Type B pancreatic cell (in vitro differentiated cells): ENCODE results near the gene CCDC127. TPM values are rescaled to one million over a fixed set of nuclear protein-coding genes. Genes with fewer than 3 reads are reported as not detected.
A peak's percentile ranks its signal among the peaks of the same experiment; 100 is the strongest.

Experiments
- DNase-seq: peaks from one replicate; pipeline ENCODE4 v3.0.0; 2021; ENCODE audit warnings: mixed read lengths; ENCODE audit not compliant: unreplicated experiment; ENCODE audit errors: extremely low spot score
- H3K27ac Mint-ChIP-seq: 2 replicates; pipeline ENCODE4 v1.8.0; 2021; ENCODE audit warnings: mild to moderate bottlenecking, mixed read lengths
- H3K27me3 Mint-ChIP-seq: 2 replicates; pipeline ENCODE4 v1.8.0; 2021; ENCODE audit warnings: mixed read lengths
- H3K36me3 Mint-ChIP-seq: 2 replicates; pipeline ENCODE4 v1.8.0; 2021; ENCODE audit warnings: mixed read lengths
- H3K4me1 Mint-ChIP-seq: one replicate; pipeline ENCODE4 v1.8.0; 2021; ENCODE audit warnings: mixed read lengths; ENCODE audit not compliant: unreplicated experiment
- H3K4me3 Mint-ChIP-seq: 2 replicates; pipeline ENCODE4 v1.8.0; 2021; ENCODE audit warnings: mild to moderate bottlenecking, mixed read lengths
- H3K9me3 Mint-ChIP-seq: 2 replicates; pipeline ENCODE4 v1.8.0; 2021; ENCODE audit warnings: mixed read lengths
- total RNA-seq: library from RNA; stranded (reverse); gene quantifications from 2 replicates; pipeline ENCODE4 v1.2.1, GENCODE V29; 2021; ENCODE audit warnings: low replicate concordance
- TF ChIP-seq, protein P1 (sequence below): fragments of 200-600 bp; sonication (generic); conservative IDR thresholded peaks from 2 replicates; pipeline ENCODE4 v1.5.0; 2021; ENCODE audit warnings: antibody characterized with exemption, mild to moderate bottlenecking

CCDC127 gene
- total RNA-seq, 1 donor from 2014 or later, result 10.8 TPM

DNA sequence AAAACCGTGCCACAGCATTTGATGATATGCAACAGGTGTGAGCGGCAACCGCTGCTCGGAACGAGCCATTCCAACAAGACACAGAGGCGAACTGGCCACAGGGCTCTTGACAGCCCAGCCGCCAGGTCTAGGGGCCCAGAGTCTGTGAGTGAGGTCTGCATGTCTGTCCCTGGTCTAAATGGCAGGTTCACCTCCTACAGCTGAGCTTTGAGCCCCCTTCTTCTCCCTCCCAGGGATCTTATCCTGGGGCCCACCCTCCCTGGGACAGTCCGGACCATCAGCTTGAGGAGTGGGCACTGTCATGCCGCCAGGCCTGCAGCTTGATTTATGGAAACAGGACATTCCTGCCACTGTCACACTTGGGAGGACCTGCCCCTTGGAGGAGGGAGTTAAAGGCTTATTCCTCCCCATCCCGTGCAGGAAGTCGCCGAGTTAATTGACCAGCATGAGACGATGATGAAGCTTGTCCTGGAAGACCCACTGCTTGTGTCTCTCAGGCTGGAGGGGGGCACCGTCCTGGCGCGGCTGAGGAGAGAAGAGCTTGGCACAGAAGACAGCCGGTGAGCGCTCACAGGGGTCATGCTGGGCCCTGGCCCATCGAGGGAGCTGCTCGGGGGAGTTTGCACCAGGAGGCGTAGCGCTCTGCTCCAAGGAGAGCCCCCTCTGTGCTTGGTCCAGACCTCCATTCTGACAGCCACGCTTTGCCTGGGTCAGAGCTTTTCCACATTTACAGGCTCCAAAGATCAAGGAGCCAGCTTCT, 62.1 kb downstream of the CCDC127 start:
- no peak overlapping the region for H3K4me3 Mint-ChIP-seq
- no peak overlapping the region for H3K27ac Mint-ChIP-seq
- TF ChIP-seq, protein P1, sequence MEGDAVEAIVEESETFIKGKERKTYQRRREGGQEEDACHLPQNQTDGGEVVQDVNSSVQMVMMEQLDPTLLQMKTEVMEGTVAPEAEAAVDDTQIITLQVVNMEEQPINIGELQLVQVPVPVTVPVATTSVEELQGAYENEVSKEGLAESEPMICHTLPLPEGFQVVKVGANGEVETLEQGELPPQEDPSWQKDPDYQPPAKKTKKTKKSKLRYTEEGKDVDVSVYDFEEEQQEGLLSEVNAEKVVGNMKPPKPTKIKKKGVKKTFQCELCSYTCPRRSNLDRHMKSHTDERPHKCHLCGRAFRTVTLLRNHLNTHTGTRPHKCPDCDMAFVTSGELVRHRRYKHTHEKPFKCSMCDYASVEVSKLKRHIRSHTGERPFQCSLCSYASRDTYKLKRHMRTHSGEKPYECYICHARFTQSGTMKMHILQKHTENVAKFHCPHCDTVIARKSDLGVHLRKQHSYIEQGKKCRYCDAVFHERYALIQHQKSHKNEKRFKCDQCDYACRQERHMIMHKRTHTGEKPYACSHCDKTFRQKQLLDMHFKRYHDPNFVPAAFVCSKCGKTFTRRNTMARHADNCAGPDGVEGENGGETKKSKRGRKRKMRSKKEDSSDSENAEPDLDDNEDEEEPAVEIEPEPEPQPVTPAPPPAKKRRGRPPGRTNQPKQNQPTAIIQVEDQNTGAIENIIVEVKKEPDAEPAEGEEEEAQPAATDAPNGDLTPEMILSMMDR, result no peak
- H3K4me1 Mint-ChIP-seq, result peaks cover 10% of the 10 kb centered on the region
- peak; percentile 64 for DNase-seq
- no peaks in the 10 kb centered on the region for H3K9me3 Mint-ChIP-seq
- peaks cover 21% of the 10 kb centered on the region for H3K36me3 Mint-ChIP-seq
- no peaks in the 10 kb centered on the region for H3K27me3 Mint-ChIP-seq

DNA sequence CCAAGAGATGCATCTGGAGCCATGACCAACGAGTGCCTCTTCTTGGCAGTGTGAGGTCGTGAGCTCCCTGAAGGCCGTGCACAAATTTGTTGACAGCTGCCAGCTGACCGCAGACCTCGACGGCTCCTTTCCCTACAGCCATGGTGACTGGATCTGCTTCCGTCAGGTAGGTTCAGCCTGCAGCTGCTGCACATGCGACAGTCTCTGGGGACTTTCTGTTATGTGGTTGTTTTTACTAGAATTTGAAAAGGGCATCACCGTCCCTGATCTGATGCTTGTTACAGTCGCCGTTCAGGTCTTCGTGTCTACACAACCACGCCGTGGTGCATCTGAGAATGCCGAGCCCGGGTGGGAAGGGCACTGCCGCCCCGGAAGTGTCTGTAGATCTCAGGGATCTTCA, 63.1 kb downstream of the CCDC127 start:
- Mint-ChIP-seq H3K4me3 (no peak overlapping the region), H3K27ac (no peak overlapping the region), H3K36me3 (peaks cover 27% of the 10 kb centered on the region), H3K4me1 (peaks cover 10% of the 10 kb centered on the region), H3K9me3 (no peaks in the 10 kb centered on the region), H3K27me3 (no peaks in the 10 kb centered on the region)
- TF ChIP-seq, protein P1, result no peak
- peak; percentile 44 for DNase-seq

DNA sequence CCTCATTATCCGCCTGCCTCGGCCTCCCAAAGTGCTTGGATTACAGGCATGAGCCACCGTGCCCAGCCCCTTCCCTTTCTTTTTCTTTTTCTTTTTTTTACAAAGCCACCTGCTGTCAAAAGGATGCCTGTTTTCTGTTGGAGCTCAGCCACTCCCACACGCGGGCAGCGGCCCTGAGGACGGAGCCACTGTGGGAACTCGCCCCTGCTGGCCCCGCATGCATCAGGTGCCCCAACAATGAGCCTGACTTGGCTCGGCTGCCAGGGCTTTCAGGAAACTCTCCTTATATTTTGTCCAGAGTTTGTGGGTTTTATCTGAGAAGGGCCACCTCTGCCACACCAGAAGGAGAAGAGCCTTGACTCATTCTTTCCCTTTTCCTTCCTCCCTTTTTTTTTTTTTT, 63.7 kb downstream of the CCDC127 start:
- no peaks in the 10 kb centered on the region for H3K27me3 Mint-ChIP-seq
- peaks cover 32% of the 10 kb centered on the region for H3K36me3 Mint-ChIP-seq

DNA sequence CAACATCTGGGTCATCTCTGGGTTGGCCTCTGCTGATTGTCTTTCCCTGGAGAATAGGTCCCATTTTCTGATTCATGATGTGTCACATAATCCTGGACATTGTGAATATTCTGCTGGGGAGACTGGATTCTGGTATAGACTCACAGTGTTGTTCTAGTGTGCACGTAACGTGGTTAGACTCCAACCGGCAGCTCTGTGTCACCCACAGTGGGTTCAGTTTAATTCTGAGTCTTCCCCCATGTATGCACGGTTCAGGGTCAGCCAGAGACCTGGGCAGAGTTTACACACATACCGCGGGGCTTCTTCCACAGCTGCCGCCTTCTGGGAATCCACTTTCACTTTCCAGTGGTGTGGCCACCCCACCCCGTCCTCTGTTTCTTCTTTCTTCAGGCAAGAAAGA, 64.7 kb downstream of the CCDC127 start:
- H3K4me3 Mint-ChIP-seq, result no peak overlapping the region
- DNase-seq, result no peak
- no peaks in the 10 kb centered on the region for H3K9me3 Mint-ChIP-seq
- no peaks in the 10 kb centered on the region for H3K27me3 Mint-ChIP-seq
- H3K36me3 Mint-ChIP-seq, result peaks cover 39% of the 10 kb centered on the region
- TF ChIP-seq, protein P1, result no peak
- H3K27ac Mint-ChIP-seq, result no peak overlapping the region
- peaks cover 10% of the 10 kb centered on the region for H3K4me1 Mint-ChIP-seq

More for the DNA sequence above, 63.7 kb downstream of the CCDC127 start:
- H3K4me3 Mint-ChIP-seq, result no peak overlapping the region
- TF ChIP-seq, protein P1, result no peak
- DNase-seq, result peak; percentile 50
- H3K27ac Mint-ChIP-seq, result no peak overlapping the region
- peaks cover 10% of the 10 kb centered on the region for H3K4me1 Mint-ChIP-seq
- no peaks in the 10 kb centered on the region for H3K9me3 Mint-ChIP-seq

DNA sequence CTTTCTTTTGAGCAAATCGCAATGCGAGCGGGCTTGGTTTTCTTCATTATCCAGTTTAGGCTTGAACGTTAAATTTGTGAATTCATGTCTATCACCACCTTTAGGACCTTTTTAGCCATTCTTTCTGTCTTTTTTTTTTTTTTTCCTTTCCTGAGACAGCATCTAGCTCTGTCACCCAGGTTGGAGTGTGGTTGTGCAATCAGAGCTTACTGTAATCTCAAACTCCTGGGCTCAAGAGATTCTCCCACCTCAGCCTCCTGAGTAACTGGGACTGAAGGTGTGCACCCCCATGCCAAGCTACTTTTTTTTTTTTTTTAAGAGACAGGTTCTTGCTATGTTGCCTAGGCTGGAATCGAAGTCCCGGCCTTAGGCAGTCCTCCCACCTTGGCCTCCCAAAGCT, 65.9 kb downstream of the CCDC127 start:
- TF ChIP-seq, protein P1, result no peak
- H3K4me3 Mint-ChIP-seq, result no peak overlapping the region
- peaks cover 10% of the 10 kb centered on the region for H3K4me1 Mint-ChIP-seq
- no peak for DNase-seq
- no peak overlapping the region for H3K27ac Mint-ChIP-seq
- H3K9me3 Mint-ChIP-seq, result peaks cover 9% of the 10 kb centered on the region
- H3K36me3 Mint-ChIP-seq, result peaks cover 50% of the 10 kb centered on the region
- no peaks in the 10 kb centered on the region for H3K27me3 Mint-ChIP-seq
